ENCODE measurements around the gene PHLDB3. TPM values are rescaled to one million over a fixed set of nuclear protein-coding genes. Genes with fewer than 3 reads are reported as not detected.

The PHLDB3 gene
- total RNA-seq, 2 experiments from 2014 or later = 6.0 to 20.6 TPM

DNA sequence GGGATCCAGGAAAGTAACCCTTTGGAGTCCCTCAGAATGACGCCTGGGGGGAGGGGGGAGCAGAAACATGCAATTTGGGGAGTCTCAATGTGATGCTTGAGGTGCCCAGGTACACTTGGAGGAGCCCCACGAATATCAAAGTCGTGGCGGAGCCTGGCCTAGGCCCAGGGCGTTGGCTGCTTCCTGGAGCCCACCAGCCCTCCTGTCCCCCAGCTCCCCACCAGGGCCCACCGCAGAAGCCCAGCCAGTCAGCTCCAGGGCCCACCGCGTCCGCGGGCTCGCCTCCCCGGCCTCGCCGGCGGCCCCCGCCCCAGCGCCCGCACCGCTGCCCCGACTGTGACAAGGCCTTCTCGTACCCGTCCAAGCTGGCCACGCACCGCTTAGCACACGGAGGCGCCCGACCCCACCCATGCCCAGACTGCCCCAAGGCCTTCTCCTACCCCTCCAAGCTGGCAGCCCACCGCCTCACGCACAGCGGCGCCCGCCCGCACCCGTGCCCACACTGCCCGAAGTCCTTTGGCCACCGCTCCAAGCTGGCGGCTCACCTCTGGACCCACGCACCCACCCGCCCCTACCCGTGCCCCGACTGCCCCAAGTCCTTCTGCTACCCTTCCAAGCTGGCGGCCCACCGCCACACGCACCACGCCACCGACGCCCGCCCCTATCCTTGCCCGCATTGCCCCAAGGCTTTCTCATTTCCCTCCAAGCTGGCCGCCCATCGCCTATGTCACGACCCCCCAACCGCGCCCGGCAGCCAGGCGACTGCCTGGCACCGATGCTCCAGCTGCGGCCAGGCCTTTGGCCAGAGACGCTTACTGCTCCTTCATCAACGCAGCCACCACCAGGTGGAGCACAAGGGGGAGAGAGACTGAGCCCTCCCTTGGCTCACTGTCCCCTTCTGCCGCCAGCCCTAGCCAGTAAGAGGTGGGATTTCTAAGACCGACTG is 30.5 kb upstream of the PHLDB3 start:
- CTCF ChIA-PET (ENCODE audit: unreplicated experiment) = interaction anchor here (0.6 to 1.4 kb wide), 2 partner anchors 26 to 60 kb away, joined by 3 to 5 read pairs; no protein-coding TSS in a partner anchor

GRCh38 chr19:43534305-43534815 is 29.8 kb upstream of the PHLDB3 start:
- Histone ChIP-seq H3K36me3 (ENCODE audit: insufficient read depth, low read length) (peaks cover 21% of the 10 kb centered on the region), H3K4me1 (ENCODE audit: insufficient read depth, low read length, poor library complexity, severe bottlenecking) (peaks cover 20% of the 10 kb centered on the region), H3K9me2 (ENCODE audit: insufficient read depth, low read length) (no peaks in the 10 kb centered on the region), H3K4me3 (ENCODE audit: low read depth, low read length, poor library complexity, severe bottlenecking) (no peak overlapping the region), H3K4me2 (ENCODE audit: low read length) (no peak overlapping the region), H4K20me1 (ENCODE audit: insufficient read depth, low read length) (no peaks in the 10 kb centered on the region), H3K79me2 (ENCODE audit: insufficient read depth, low read depth, low read length) (no peaks in the 10 kb centered on the region), H3K27ac (ENCODE audit: low read depth, low read length, poor library complexity, severe bottlenecking) (no peak overlapping the region), H3K9me3 (ENCODE audit: low read length) (no peaks in the 10 kb centered on the region), H2AFZ (ENCODE audit: low read length) (no peak overlapping the region; the same call in 1 of the 2 replicates)
- no peak for DNase-seq (ENCODE audit: low spot score)
- ChIA-PET POLR2A (no interaction called here), CTCF (ENCODE audit: unreplicated experiment) (interaction anchor here (0.6 to 1.4 kb wide), 2 partner anchors 12 to 60 kb away, joined by 3 to 5 read pairs; no protein-coding TSS in a partner anchor)
- TF ChIP-seq, protein P1, sequence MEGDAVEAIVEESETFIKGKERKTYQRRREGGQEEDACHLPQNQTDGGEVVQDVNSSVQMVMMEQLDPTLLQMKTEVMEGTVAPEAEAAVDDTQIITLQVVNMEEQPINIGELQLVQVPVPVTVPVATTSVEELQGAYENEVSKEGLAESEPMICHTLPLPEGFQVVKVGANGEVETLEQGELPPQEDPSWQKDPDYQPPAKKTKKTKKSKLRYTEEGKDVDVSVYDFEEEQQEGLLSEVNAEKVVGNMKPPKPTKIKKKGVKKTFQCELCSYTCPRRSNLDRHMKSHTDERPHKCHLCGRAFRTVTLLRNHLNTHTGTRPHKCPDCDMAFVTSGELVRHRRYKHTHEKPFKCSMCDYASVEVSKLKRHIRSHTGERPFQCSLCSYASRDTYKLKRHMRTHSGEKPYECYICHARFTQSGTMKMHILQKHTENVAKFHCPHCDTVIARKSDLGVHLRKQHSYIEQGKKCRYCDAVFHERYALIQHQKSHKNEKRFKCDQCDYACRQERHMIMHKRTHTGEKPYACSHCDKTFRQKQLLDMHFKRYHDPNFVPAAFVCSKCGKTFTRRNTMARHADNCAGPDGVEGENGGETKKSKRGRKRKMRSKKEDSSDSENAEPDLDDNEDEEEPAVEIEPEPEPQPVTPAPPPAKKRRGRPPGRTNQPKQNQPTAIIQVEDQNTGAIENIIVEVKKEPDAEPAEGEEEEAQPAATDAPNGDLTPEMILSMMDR (conservative IDR thresholded peaks at IDR 0.05; ENCODE audit: low read length) = no peak
- no peak for TF ChIP-seq EZH2phosphoT487 (IDR thresholded peaks at IDR 0.05; ENCODE audit: borderline replicate concordance, low read depth, low read length)
- intact Hi-C loops (cut with micrococcal nuclease; ENCODE audit: unreplicated experiment) = loop anchor here (10.0 kb wide), 1 partner anchor 60 kb away; the partner anchor contains the start of genes IRGQ and ZNF576
- BruUV-seq (replicated peaks) = no TSS peak

More for the DNA sequence above, 30.5 kb upstream of the PHLDB3 start:
- H3K9me2 ChIP-seq (ENCODE audit: insufficient read depth, low read length) = no peaks in the 10 kb centered on the region
- TF ChIP-seq, protein P1 (conservative IDR thresholded peaks at IDR 0.05; ENCODE audit: low read length) = peak; percentile 58
- TF ChIP-seq EZH2phosphoT487 (IDR thresholded peaks at IDR 0.05; ENCODE audit: borderline replicate concordance, low read depth, low read length) = no peak
- intact Hi-C loops (cut with micrococcal nuclease; ENCODE audit: unreplicated experiment) = loop anchor here (10.0 kb wide), 1 partner anchor 60 kb away; the partner anchor contains the start of genes IRGQ and ZNF576
- no TSS peak for BruUV-seq (replicated peaks)
- POLR2A ChIA-PET = interaction anchor here (0.5 kb wide), 1 partner anchor 1349 kb away, joined by 5 read pairs; no protein-coding TSS in a partner anchor
- no peak overlapping the region for H2AFZ ChIP-seq (ENCODE audit: low read length)
- peaks cover 29% of the 10 kb centered on the region for H3K36me3 ChIP-seq (ENCODE audit: insufficient read depth, low read length)
- no peaks in the 10 kb centered on the region for H3K9me3 ChIP-seq (ENCODE audit: low read length)
- no peak overlapping the region for H3K27ac ChIP-seq (ENCODE audit: low read depth, low read length, poor library complexity, severe bottlenecking)
- no peaks in the 10 kb centered on the region for H4K20me1 ChIP-seq (ENCODE audit: insufficient read depth, low read length)
- DNase-seq (ENCODE audit: low spot score) = peak; percentile 31
- H3K4me1 ChIP-seq (ENCODE audit: insufficient read depth, low read length, poor library complexity, severe bottlenecking) = peaks cover 20% of the 10 kb centered on the region
- H3K79me2 ChIP-seq (ENCODE audit: insufficient read depth, low read depth, low read length) = no peaks in the 10 kb centered on the region
- H3K4me2 ChIP-seq (ENCODE audit: low read length) = no peak overlapping the region
- H3K4me3 ChIP-seq (ENCODE audit: low read depth, low read length, poor library complexity, severe bottlenecking) = no peak overlapping the region

Measured in OCI-LY7 (cell line).